Measurements from ENCODE around the gene SLC5A12.

The SLC5A12 gene

GRCh38 chr11:26726960-26727359 is 5.1 kb upstream of the SLC5A12 start:
- no peak for TF ChIP-seq CTCF (IDR thresholded peaks at IDR 0.05; ENCODE audit: low read depth, low read length)
- DNase-seq (ENCODE audit: extremely low read depth, low read depth): no peak

GRCh38 chr11:26719998-26720397 is 1.9 kb downstream of the SLC5A12 start:
- DNase-seq (ENCODE audit: extremely low read depth, low read depth): no peak
- TF ChIP-seq CTCF (IDR thresholded peaks at IDR 0.05; ENCODE audit: low read depth, low read length): no peak

GRCh38 chr11:26719289-26719973 is 2.4 kb downstream of the SLC5A12 start:
- TF ChIP-seq CTCF (IDR thresholded peaks at IDR 0.05; ENCODE audit: low read depth, low read length): no peak
- DNase-seq (ENCODE audit: extremely low read depth, low read depth): no peak

GRCh38 chr11:26717771-26718170 is 4.1 kb downstream of the SLC5A12 start:
- TF ChIP-seq CTCF (IDR thresholded peaks at IDR 0.05; ENCODE audit: low read depth, low read length): no peak
- DNase-seq (ENCODE audit: extremely low read depth, low read depth): no peak

- no peak for TF ChIP-seq CTCF (IDR thresholded peaks at IDR 0.05; ENCODE audit: low read depth, low read length)
- no peak for DNase-seq (ENCODE audit: extremely low read depth, low read depth)
Measured at GRCh38 chr11:26715133-26715532, 6.7 kb downstream of the SLC5A12 start.

- no peak for TF ChIP-seq CTCF (IDR thresholded peaks at IDR 0.05; ENCODE audit: low read depth, low read length)
- no peak for DNase-seq (ENCODE audit: extremely low read depth, low read depth)
Measured at GRCh38 chr11:26712497-26712896, 9.4 kb downstream of the SLC5A12 start.

GRCh38 chr11:26710489-26710888 is 11.4 kb downstream of the SLC5A12 start:
- DNase-seq (ENCODE audit: extremely low read depth, low read depth): no peak
- no peak for TF ChIP-seq CTCF (IDR thresholded peaks at IDR 0.05; ENCODE audit: low read depth, low read length)
